Stimulated activated CD8-positive, alpha-beta memory T cell treated with anti-CD3 and anti-CD28 coated beads, Interleukin-7, amount 100 ng/mL, for 48 hours (primary cell): Measurements from ENCODE around the gene CHD3.
A peak's percentile ranks its signal among the peaks of the same experiment; 100 is the strongest.

Experiments
- DNase-seq, 2 donors: peaks; one replicate each; pipeline ENCODE4 v3.0.0-alpha.2; 2020; ENCODE audit warnings: low read depth in 1 of 2; ENCODE audit errors: extremely low read depth in 1 of 2

The CHD3 gene

GRCh38 chr17:7864995-7865650 lies 23.5 kb upstream of the CHD3 start:
- no peak for DNase-seq

- DNase-seq, result no peak
Measured at GRCh38 chr17:7867881-7868329, 20.7 kb upstream of the CHD3 start.

- no peak for DNase-seq
Measured at GRCh38 chr17:7873051-7873450, 15.5 kb upstream of the CHD3 start.

GRCh38 chr17:7875804-7876370 lies 12.7 kb upstream of the CHD3 start:
- DNase-seq, result no peak

DNA sequence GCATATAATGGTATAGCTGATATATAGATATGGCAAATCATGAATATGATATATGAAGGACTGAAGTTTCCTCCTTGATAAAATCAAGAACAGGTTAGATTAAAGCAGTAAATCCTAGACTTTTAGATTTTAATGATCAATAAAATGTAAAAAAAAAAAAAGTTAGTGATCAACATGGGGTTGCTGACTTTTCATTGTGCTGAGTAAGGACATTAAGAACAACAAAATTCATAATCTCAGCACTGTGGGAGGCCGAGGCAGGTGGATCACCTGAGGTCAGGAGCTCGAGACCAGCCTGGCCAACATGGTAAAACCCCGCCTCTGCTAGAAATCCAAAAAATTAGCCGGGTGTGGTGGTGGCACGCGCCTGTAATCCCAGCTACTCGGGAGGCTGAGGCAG lies 10.4 kb upstream of the CHD3 start:
- no peak for DNase-seq

GRCh38 chr17:7880076-7880868 lies 8.3 kb upstream of the CHD3 start:
- no peak for DNase-seq

DNA sequence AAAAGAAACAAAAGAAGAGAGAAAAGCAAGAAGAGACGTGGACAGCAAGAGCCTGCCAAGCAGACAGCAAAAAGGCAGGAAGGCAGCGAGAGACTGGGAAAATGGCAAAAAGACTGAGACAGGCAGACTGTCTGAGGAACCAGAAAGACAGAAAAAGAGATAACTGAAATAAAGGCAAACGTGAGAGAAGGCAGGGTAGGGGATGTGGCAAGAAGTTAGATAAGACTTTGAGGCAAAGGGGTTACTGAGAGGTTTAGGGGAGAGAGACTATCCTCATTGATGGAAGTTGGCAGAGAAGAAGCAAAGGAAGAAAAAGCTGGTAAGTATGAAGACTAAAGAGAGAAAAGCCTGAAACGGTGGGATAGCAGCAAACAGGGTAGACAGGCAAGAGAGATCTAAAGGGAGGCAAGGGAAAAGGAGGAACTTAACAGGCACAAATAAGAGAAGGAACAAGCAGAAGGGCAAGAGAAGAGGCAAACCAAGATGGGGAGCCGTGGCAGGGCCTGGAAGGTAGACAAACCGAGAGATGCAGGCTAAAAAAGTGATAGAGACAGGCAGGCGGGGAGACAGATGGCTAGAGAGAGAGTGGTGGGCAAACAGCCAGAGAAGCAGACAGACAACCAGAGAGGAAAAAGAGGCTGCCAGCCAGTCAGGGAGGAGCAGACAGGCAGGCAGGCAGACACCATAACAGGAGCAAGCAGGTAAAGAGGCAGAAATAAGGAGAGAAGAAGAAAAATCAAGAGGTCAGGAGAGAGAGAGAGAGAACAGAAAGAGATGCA lies 7.1 kb upstream of the CHD3 start:
- DNase-seq, result no peak

DNA sequence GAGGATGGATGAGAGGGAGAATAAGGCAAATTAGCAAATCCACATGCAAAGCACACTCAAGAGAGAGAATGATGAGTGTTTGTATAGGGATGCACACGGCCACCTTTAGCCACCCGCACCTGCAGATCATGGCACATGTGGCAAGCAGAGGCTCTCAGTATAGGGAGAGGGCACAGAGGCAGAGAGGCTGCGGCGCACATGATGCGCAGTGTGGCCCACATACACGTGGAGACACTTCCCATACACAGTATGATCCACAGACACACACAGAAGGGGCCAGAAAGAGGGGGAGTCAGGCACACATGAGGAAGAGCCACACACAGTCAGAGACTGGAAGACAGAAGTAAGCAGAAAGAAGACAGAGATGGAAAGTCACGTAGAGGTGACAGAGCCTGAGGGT lies 6.5 kb upstream of the CHD3 start:
- no peak for DNase-seq

DNA sequence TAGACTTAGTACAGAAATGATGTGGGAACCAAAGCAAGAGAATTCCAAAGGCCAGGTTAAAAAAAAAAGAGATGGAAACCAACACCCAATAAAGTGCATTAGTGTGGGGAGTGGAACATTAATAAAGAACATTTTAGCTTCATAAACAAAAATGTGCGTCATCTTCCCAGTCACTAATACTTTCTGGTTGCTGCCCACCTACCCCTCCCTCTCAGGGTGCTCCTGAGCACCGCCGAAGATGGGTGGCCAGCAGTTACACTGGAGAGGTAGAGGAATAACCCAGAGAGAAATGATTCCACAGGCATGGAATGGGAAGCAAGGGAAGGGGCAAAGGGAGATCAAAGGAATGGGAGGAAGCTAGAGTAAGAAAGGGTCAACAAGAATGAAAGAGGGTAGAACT lies 6.0 kb upstream of the CHD3 start:
- DNase-seq, result no peak

GRCh38 chr17:7883781-7884386 lies 4.7 kb upstream of the CHD3 start:
- no peak for DNase-seq

DNA sequence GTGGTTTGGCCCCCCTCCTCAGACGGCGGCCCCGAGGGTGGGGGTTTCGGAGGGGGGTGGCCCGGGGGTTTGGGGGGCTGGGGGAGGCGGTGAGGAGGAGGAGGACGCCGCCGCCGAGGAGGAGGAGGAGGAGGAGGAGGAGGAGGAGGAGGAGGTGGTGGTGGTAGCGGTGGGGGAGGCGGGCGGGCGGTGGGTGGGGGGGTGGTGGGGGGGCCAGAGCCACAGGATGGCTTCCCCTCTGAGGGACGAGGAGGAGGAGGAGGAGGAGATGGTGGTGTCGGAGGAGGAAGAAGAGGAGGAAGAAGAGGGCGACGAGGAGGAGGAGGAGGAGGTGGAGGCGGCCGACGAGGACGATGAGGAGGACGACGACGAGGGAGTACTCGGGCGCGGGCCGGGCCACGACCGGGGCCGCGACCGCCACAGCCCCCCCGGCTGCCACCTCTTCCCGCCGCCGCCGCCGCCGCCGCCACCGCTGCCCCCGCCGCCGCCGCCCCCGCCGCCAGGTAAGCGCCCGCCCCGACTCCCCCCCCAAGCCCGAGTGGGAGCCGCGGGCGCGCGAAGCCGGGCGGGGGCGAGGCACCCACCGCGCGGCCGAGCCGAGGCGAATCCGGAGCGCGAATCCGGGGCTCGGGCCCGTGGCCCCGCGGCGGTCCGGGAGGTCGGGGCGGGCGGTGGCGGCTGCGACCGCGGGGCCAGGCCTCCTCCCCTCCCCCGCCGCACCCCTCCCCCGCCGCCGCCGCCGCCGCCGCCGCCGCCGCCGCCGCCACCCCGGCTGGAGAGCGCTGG lies 3.8 kb upstream of the CHD3 start:
- no peak for DNase-seq

DNA sequence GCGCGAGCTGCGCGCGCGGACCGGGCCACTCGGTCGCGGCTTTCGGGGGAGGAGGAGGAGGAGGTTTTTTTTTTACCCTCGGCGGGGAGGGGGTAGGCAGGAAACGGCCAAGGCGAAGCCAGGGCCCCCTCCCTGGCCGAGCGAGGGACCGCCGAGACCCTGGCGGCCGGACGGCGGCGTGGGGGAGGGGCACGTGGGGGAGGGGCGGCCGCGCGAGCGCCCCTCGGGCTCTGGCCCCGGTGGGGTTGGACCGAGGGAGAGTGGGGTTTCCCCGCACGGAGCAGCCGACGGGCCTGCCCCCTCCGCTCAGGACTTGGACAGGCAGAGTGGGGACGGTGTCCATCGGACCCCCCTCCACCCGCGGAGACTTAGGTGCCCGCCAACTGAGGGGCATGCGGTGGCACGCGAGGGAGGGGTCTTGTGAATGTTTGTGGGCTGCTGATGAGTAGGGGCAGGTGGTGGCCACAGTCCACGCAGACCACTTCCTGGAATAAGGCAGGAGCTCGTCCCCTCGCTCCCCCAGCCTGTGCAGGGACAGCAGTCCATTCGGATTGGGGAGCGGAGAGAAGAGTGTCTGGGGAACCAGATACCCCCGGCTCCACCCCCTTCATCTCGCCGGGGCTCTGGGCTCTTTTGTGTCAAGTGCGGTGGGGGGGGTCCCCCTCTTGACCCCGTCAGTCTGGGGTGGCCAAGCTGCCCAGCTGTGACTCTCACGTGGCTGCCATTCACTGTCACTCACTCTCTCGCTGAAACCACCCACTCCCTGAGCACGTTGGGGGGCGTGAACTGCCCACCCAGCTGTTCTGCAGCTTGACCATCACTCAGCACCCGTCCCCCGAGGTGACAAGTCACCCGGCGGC lies 3.0 kb upstream of the CHD3 start:
- DNase-seq, result peak in 1 of 2 donors; percentile 37

DNA sequence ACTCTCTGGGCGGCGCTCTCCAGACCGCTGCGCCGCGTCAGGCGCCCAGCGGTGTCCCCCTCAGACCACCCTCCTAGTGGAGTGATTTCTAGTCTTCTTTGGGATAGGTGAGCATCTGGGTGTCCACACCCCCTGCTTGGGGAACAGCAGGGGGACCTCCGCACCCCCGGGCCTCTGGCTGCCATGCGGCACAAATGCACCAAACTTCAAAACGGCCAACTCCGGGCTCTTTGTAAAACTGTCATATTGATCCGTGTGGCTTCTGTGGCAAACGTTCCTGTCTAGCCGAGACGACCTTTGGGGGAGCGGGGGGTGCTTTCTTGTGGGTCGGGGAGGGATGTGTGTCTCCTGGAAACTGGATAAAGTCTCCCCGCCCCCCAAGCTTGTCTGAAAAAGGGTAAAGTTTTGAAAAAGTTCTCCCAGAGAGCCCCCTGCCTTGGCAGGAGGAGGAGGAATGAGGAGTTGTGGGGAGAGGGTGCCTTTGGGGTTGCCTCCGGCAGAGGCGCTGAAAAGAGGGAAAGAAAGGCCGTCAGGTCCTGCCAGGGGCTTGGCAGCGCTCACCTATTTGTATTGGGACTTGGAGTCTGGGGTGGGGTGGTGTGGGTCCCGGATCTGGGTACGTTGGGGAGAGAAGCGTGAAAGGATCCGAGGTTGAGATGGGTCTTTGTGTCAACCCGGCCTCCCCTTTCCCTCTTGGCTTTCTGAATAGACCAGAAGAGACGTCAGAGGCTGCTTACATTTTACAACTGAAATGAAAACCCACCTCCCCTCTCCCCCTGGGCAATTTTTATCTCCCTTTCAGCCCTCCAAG lies 2.2 kb upstream of the CHD3 start:
- DNase-seq, result peak in 1 of 2 donors; percentile 38

DNA sequence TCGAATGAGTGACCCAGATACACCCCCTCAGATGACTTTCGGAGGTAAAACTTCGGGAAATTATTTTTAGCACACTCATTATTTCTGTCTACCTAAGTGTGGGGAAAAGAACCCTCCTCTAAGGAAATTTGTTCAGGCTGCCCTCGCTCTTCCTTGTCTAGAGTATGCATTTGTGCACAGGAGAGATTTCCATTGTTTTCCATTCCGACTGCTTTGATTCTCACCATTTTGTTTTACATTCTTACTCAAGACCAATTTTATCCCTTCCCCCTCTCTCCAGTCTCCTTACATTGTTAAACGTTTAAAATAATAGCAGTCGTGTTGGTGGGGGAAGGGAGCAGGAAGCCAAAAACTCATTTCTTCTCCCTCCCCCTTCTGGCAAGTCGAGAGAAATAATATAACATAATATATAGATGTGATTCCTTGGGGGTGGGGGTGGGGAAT lies 1.5 kb upstream of the CHD3 start:
- no peak for DNase-seq

DNA sequence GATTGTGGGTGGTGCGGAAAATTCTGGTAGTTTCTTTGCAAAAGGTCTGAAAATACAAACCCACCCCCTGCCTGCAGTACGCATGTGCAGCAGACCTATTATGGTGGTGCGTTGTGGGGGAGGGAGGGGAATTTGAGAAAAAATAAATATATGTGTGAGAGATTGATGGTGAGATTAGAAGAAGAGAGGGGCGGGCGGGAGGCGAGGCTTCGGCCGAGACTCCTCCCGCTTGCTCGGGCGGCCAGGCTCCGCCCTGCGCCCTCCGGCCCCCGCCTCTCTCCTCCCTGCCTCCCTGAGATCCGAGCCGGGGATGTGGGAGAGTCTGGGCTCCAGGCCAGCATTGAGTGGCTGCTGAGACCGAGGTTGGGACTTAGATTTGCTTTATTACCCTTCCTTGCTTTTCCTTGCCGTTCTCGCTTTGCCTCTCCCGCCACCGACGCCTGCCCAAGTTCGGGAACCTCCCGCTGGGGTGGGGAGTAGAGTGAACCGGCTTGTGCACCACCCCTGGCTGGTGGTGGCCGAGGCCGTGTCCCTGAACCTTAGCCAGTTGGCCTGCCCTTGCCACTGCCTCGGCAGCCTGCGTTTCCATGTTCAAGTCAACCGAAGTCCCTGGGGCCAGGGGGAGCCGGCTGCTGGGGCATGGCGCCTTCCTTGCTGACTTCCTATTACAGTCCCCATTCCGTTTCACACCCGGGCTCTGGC lies 956 bp upstream of the CHD3 start:
- peak; percentile 65 to 87 for DNase-seq

GRCh38 chr17:7889166-7889955 lies 772 bp downstream of the CHD3 start:
- peak in 1 of 2 donors; percentile 25 for DNase-seq
